Brain microvascular endothelial cell (primary cell): Measurements from ENCODE around the gene SEC11A.
A peak's percentile ranks its signal among the peaks of the same experiment; 100 is the strongest.

Experiments
- DNase-seq: peaks from one replicate; pipeline ENCODE4 v3.0.0-alpha.2; 2020
- H3K27ac ChIP-seq: fragments of 250-450 bp; sonication (Bioruptor Pico); 2 replicates; pipeline ENCODE4 v1.5.1; 2020; ENCODE audit warnings: mild to moderate bottlenecking, moderate library complexity
- H3K27me3 ChIP-seq: fragments of 250-450 bp; sonication (Bioruptor Pico); replicated peaks from 2 replicates; pipeline ENCODE4 v1.5.1; 2020; ENCODE audit warnings: mild to moderate bottlenecking
- H3K36me3 ChIP-seq: fragments of 250-450 bp; sonication (Bioruptor Pico); replicated peaks from 2 replicates; pipeline ENCODE4 v1.5.1; 2020; ENCODE audit warnings: mild to moderate bottlenecking
- H3K4me3 ChIP-seq: 2 replicates; pipeline ENCODE4 v1.5.1; 2011; ENCODE audit warnings: low read depth, mild to moderate bottlenecking, control low read depth, low read length, moderate library complexity
- in situ Hi-C: cut with HindIII; loops from 2 replicates; pipeline ENCODE4 v1.10.0; 2017; ENCODE audit warnings: low sequenced_read_pairs, low pct_ligation_motif_present
- TF ChIP-seq, protein P1 (sequence below): IDR thresholded peaks from 2 replicates; pipeline ENCODE4 v1.5.1; 2011; ENCODE audit warnings: low read depth, mild to moderate bottlenecking, moderate library complexity, low read length, control low read depth, inconsistent platforms; ENCODE audit errors: missing control alignments

Gene SEC11A

DNA sequence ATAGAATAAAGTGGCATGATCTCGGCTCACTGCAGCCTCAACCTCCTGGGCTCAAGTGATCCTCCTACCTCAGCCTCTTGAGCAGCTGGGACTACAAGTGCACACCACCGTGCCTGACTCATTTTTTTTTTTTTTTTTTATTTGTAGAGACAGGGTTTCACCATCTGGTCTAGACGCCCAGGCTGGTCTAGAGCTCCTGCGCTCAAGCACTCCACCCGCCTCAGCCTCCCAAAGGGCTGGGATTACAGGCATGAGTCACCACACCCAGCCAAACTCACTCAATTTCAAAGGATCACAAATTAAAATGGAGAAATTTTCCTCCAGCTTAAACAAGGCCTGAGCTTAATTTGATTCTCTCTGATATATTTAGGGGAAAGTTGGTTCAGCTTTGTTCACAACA lies 30.6 kb downstream of the SEC11A start:
- in situ Hi-C loops: no loop called here
- TF ChIP-seq, protein P1, sequence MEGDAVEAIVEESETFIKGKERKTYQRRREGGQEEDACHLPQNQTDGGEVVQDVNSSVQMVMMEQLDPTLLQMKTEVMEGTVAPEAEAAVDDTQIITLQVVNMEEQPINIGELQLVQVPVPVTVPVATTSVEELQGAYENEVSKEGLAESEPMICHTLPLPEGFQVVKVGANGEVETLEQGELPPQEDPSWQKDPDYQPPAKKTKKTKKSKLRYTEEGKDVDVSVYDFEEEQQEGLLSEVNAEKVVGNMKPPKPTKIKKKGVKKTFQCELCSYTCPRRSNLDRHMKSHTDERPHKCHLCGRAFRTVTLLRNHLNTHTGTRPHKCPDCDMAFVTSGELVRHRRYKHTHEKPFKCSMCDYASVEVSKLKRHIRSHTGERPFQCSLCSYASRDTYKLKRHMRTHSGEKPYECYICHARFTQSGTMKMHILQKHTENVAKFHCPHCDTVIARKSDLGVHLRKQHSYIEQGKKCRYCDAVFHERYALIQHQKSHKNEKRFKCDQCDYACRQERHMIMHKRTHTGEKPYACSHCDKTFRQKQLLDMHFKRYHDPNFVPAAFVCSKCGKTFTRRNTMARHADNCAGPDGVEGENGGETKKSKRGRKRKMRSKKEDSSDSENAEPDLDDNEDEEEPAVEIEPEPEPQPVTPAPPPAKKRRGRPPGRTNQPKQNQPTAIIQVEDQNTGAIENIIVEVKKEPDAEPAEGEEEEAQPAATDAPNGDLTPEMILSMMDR: no peak
- Histone ChIP-seq H3K36me3 (peaks cover 12% of the 10 kb centered on the region), H3K27ac (peak overlapping the region; percentile 95), H3K27me3 (no peaks in the 10 kb centered on the region), H3K4me3 (no peak overlapping the region)
- DNase-seq: peak; percentile 91

DNA sequence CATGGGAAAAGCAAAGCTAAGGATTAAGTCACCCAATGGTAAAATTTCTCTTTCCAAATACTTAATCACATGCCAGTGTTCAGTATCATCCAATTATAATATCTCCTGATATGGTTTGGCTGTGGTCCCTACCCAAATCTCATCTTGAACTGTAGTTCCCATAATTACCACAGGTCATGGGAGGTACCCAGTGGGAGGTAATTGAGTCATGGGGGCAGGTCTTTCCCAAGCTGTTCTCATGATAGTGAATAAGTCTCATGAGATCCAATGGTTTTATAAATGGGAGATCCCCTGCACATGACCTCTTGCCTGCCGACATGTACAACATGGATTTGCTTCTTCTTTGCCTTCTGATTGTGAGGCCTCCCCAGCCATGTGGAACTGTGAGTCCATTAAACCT lies 31.8 kb downstream of the SEC11A start:
- peak; percentile 93 for DNase-seq
- in situ Hi-C loops: no loop called here
- H3K27me3 ChIP-seq: no peaks in the 10 kb centered on the region
- no peak overlapping the region for H3K4me3 ChIP-seq
- peaks cover 7% of the 10 kb centered on the region for H3K36me3 ChIP-seq
- peak overlapping the region; percentile 95 for H3K27ac ChIP-seq
- TF ChIP-seq, protein P1: no peak

DNA sequence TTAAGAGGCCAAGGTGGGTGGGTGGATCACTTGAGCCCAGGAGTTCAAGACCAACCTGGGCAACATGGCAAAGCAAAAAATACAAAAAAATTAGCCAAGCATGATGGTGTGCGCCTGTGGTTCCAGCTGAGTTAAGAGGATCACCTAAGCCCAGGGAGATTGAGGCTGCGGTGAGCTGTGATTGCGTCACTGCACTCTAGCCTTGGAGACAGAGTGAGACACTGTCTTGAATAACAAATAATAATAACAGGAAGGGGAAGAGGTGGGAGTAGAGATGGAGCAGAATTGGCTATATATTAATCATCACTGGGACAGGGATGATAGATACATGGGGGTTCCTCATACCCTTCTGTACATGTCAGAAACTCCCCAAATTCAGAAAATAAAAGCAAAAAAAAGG lies 34.1 kb downstream of the SEC11A start:
- Histone ChIP-seq H3K27me3 (no peaks in the 10 kb centered on the region), H3K27ac (peak overlapping the region; percentile 80), H3K36me3 (peaks cover 7% of the 10 kb centered on the region), H3K4me3 (no peak overlapping the region)
- TF ChIP-seq, protein P1: no peak
- DNase-seq: peak; percentile 94
- in situ Hi-C loops: no loop called here

DNA sequence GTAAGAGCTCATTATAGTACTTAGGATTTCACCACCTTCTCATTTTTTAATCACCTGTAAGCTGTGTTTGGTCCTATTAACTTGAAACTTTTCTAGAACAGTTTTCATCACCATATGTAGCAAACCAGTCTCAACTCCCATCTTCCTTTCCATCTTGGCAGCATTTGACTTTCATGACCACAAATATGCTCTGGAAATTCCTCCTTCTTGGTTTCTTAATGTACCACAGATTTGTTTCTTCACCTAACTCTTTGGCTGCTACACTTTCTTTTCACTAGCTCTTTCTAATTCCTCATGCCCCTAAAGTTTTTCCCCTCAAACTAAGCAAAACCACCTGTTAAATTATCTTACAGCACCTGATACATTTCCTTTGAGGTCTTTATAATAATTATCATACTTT lies 44.7 kb downstream of the SEC11A start:
- Histone ChIP-seq H3K27ac (peak overlapping the region; percentile 50), H3K27me3 (no peaks in the 10 kb centered on the region), H3K4me3 (no peak overlapping the region), H3K36me3 (peaks cover 25% of the 10 kb centered on the region)
- in situ Hi-C loops: no loop called here
- peak; percentile 47 for DNase-seq
- TF ChIP-seq, protein P1: no peak

DNA sequence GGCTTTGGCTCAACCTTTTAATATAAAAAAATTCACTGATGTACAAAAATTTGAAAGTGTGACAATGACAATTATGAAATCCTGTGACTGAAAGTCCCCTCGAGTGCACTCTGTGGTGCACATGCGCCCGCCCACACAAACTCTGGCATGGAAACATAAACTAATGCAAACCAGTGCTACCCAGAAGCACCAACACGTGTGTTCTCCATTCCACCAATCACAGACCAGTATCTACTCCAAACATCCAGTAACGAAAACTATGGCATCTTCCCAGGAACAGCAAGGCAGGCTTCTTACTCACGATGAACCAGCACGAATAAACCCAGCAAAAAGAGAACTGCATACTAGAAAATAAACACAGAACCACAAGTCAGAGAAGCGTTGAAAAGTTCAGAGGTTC lies 46.2 kb downstream of the SEC11A start:
- DNase-seq: no peak
- Histone ChIP-seq H3K27me3 (no peaks in the 10 kb centered on the region), H3K27ac (no peak overlapping the region), H3K4me3 (no peak overlapping the region), H3K36me3 (peaks cover 28% of the 10 kb centered on the region)
- in situ Hi-C loops: no loop called here
- TF ChIP-seq, protein P1: no peak

DNA sequence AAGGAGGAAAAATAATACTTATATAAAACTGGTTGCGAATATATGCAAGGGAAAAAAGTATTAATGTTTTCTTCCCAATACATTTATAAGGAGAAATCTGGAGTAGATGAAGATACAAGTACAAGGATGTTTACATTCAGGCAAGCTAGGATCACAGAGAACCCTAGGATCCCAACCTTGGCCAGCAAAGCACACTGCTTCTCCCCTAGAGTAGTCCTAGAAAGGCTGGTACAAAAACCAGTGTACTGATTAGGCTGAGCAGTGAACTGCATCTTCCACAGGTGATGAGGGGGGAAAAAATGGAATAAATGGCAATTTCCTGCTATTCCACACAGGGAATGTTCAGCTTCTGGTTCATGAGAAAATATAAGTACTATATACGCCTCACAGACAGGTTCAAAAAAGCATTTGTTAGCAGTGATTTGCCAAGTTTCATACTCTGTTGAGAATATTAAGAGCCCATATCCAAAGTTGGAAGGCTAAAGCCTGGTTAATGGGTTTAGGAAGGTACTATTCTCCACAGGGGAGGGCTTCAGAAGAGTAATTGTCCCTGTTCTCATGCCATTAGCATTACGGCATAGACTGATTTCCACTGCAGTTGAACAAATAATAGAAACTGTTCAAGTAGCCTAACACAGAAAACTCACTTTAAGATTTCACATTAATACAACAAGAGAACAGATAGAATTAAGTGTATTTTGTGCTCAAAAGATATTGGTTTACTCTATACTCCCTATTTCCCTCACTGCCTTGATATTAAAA lies 47.5 kb downstream of the SEC11A start:
- Histone ChIP-seq H3K27me3 (no peaks in the 10 kb centered on the region), H3K4me3 (no peak overlapping the region), H3K36me3 (peaks cover 31% of the 10 kb centered on the region), H3K27ac (no peak overlapping the region)
- in situ Hi-C loops: no loop called here
- TF ChIP-seq, protein P1: no peak
- DNase-seq: no peak
